Neuronal stem cell (in vitro differentiated cells): Measurements from ENCODE around the gene COX4I1.

Experiments
- DNase-seq: peaks from one replicate; pipeline ENCODE4 v3.0.0-alpha.2; 2013; ENCODE audit warnings: low spot score
- H2AFZ ChIP-seq: one replicate; pipeline ENCODE4 v1.6.1; 2013; ENCODE audit warnings: mild to moderate bottlenecking, low read length, inconsistent platforms
- H2AK5ac ChIP-seq: 2 replicates; pipeline ENCODE4 v1.6.1; 2013; ENCODE audit warnings: low read depth, mild to moderate bottlenecking, inconsistent platforms, low read length, moderate library complexity, mixed read lengths
- H2BK120ac ChIP-seq: 2 replicates; pipeline ENCODE4 v1.6.1; 2013; ENCODE audit warnings: low read depth, mild to moderate bottlenecking, inconsistent platforms, low read length, moderate library complexity, mixed read lengths
- H2BK12ac ChIP-seq: one replicate; pipeline ENCODE4 v1.6.1; 2013; ENCODE audit warnings: low read length, inconsistent platforms
- H2BK15ac ChIP-seq: 2 replicates; pipeline ENCODE4 v1.6.1; 2013; ENCODE audit warnings: mild to moderate bottlenecking, low read length, inconsistent platforms, mixed read lengths
- H2BK5ac ChIP-seq: one replicate; pipeline ENCODE4 v1.6.1; 2013; ENCODE audit warnings: inconsistent platforms, mild to moderate bottlenecking, low read length, moderate library complexity
- H3K14ac ChIP-seq: one replicate; pipeline ENCODE4 v1.6.1; 2013; ENCODE audit warnings: low read length, inconsistent platforms
- H3K18ac ChIP-seq: 2 replicates; pipeline ENCODE4 v1.6.1; 2013; ENCODE audit warnings: low read length, inconsistent platforms
- H3K23ac ChIP-seq: 2 replicates; pipeline ENCODE4 v1.6.1; 2013; ENCODE audit warnings: low read depth, mild to moderate bottlenecking, mixed read lengths, low read length, inconsistent platforms; ENCODE audit not compliant: poor library complexity
- H3K27ac ChIP-seq: replicated peaks from 3 replicates; pipeline ENCODE4 v1.5.1; 2013; ENCODE audit warnings: low read length, inconsistent platforms
- H3K27me3 ChIP-seq, 3 experiments: 2 replicates each; pipeline ENCODE4 v1.6.1; 2013; ENCODE audit warnings: low read length in 3 of 3, mild to moderate bottlenecking in 2 of 3, inconsistent platforms in 1 of 3, low read depth in 1 of 3, mixed read lengths in 1 of 3, moderate library complexity in 1 of 3; ENCODE audit not compliant: control insufficient read depth in 3 of 3, insufficient read depth in 3 of 3
- H3K36me3 ChIP-seq, 2 donors: replicated peaks in 1 of 2; 2 replicates each; pipeline ENCODE4 v1.6.1; 2013; ENCODE audit warnings: low read length in 2 of 2; ENCODE audit not compliant: control insufficient read depth in 2 of 2, insufficient read depth in 2 of 2
- H3K4ac ChIP-seq: 2 replicates; pipeline ENCODE4 v1.6.1; 2013; ENCODE audit warnings: inconsistent platforms, mild to moderate bottlenecking, low read length, moderate library complexity
- H3K4me1 ChIP-seq, 2 donors: 1 replicate in 1 of 2; 2 replicates in 1 of 2; pipeline ENCODE4 v1.6.1; 2013; ENCODE audit warnings: low read length in 2 of 2, low read depth in 1 of 2; ENCODE audit not compliant: control insufficient read depth in 2 of 2, insufficient read depth in 1 of 2
- H3K4me2 ChIP-seq: one replicate; pipeline ENCODE4 v1.6.1; 2013; ENCODE audit warnings: mild to moderate bottlenecking, low read length, inconsistent platforms; ENCODE audit not compliant: insufficient read depth, poor library complexity, severe bottlenecking
- H3K4me3 ChIP-seq, 2 donors: 2 replicates each; pipeline ENCODE4 v1.5.1; 2013; ENCODE audit warnings: low read length in 2 of 2, mild to moderate bottlenecking in 2 of 2, inconsistent platforms in 1 of 2, moderate library complexity in 1 of 2
- H3K79me1 ChIP-seq: one replicate; pipeline ENCODE4 v1.6.1; 2013; ENCODE audit warnings: low read depth, mild to moderate bottlenecking, inconsistent platforms, low read length, moderate library complexity
- H3K9ac ChIP-seq: one replicate; pipeline ENCODE4 v1.6.1; 2013; ENCODE audit warnings: mild to moderate bottlenecking, low read depth, low read length, inconsistent platforms; ENCODE audit not compliant: poor library complexity
- H3K9me3 ChIP-seq, 2 donors: replicated peaks in 1 of 2; 2 replicates each; pipeline versions ENCODE3 to v1.6.1; 2013; ENCODE audit warnings: low read length in 2 of 2, mild to moderate bottlenecking in 2 of 2, inconsistent platforms in 1 of 2, low read depth in 1 of 2, mixed read lengths in 1 of 2, moderate library complexity in 1 of 2; ENCODE audit not compliant: control insufficient read depth in 2 of 2, insufficient read depth in 1 of 2
- H4K8ac ChIP-seq: one replicate; pipeline ENCODE4 v1.6.1; 2013; ENCODE audit warnings: low read depth, mild to moderate bottlenecking, inconsistent platforms, low read length, moderate library complexity
- H4K91ac ChIP-seq: one replicate; pipeline ENCODE4 v1.6.1; 2013; ENCODE audit warnings: low read length, low read depth, mild to moderate bottlenecking, inconsistent platforms; ENCODE audit not compliant: poor library complexity
- WGBS, 2 donors: extraction: QIAGEN DNeasy Blood & Tissue Kit; methylation state at CpG; one replicate each; pipeline ENCODE4 v1.1.7; 2013; ENCODE audit warnings: missing lambda C conversion rate in 2 of 2, mixed read lengths in 1 of 2; ENCODE audit not compliant: insufficient read length in 2 of 2, insufficient replicate concordance in 1 of 2; ENCODE audit errors: extremely low coverage in 2 of 2; 5-methylcytosine and 5-hydroxymethylcytosine counted together

Gene COX4I1

DNA sequence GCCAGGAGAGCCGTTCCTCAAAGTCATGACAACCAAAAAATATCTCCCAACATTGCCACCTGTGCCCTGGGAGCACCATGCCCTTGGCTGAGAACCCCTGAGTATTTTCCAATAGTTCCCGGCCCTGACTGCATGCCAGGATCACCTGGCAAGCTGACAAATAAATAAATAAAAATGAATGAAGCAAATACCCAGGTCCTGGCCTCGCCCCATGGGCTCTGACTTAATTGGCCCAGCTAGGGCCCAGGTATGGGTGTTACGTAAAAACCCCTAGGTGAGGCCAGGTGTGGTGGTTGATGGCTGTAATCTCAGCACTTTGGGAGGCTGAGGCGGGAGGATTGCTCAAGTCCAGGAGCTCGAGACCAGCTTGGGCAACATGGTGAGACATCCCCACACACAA, 45.9 kb upstream of the COX4I1 start:
- H3K23ac ChIP-seq = no peak overlapping the region
- H3K4me2 ChIP-seq = no peak overlapping the region
- no peak overlapping the region for H2BK120ac ChIP-seq
- no peak overlapping the region for H3K27ac ChIP-seq
- H3K79me1 ChIP-seq = no peaks in the 10 kb centered on the region
- peak overlapping the region in 1 of 2 donors; percentile 25 for H3K4me3 ChIP-seq
- no peak overlapping the region for H2BK5ac ChIP-seq
- H2BK12ac ChIP-seq = no peak overlapping the region
- no peak overlapping the region for H3K14ac ChIP-seq
- no peak overlapping the region for H3K18ac ChIP-seq
- H2BK15ac ChIP-seq = no peak overlapping the region
- H3K9me3 ChIP-seq = no peaks in the 10 kb centered on the region
- H2AK5ac ChIP-seq = peak overlapping the region; percentile 29
- H3K4ac ChIP-seq = no peak overlapping the region
- no peak overlapping the region for H2AFZ ChIP-seq
- peaks cover 8 to 51% (median 41%) of the 10 kb centered on the region in 3 experiments for H3K27me3 ChIP-seq
- H3K4me1 ChIP-seq = peaks cover 14 to 22% of the 10 kb centered on the region in 2 donors
- DNase-seq = no peak
- H4K8ac ChIP-seq = no peak overlapping the region
- no peak overlapping the region for H4K91ac ChIP-seq
- H3K36me3 ChIP-seq = no peaks in the 10 kb centered on the region
- H3K9ac ChIP-seq = no peak overlapping the region
- WGBS, 2 donors = no CpG with 5 or more reads among the region's 6 CpGs

DNA sequence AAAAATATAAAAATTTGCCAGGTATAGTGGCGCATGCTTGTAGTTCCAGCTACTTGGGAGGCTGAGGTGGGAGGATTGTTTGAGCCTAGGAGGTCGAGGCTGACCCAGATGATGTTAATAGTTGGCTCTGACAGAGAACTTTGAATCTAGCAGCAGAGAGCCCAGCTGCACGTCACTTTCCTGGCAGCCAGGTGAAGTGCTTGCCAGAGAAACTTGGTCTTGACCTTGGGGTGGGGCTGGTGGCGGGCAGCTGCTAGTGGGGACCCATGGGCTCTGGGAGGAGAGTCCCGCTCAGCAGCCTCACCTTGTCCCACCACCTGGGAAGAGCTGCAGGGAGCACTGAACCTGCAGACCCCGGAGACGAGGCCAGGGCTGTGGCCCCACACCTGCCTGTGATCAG, 45.5 kb upstream of the COX4I1 start:
- Histone ChIP-seq H3K23ac (no peak overlapping the region), H3K14ac (no peak overlapping the region), H3K79me1 (no peaks in the 10 kb centered on the region), H2BK5ac (no peak overlapping the region), H2BK12ac (no peak overlapping the region), H3K4me3 (no peak overlapping the region), H4K91ac (no peak overlapping the region), H3K27ac (no peak overlapping the region), H3K18ac (no peak overlapping the region), H4K8ac (no peak overlapping the region), H2BK120ac (no peak overlapping the region), H3K36me3 (no peaks in the 10 kb centered on the region), H3K4me2 (no peak overlapping the region), H3K9ac (no peak overlapping the region), H2BK15ac (no peak overlapping the region), H3K9me3 (no peaks in the 10 kb centered on the region), H3K27me3 (peaks cover 8 to 51% (median 41%) of the 10 kb centered on the region in 3 experiments), H2AFZ (no peak overlapping the region), H3K4ac (no peak overlapping the region), H2AK5ac (no peak overlapping the region), H3K4me1 (peaks cover 14 to 22% of the 10 kb centered on the region in 2 donors)
- no CpG with 5 or more reads among the region's 7 CpGs for WGBS, 2 donors
- no peak for DNase-seq

DNA sequence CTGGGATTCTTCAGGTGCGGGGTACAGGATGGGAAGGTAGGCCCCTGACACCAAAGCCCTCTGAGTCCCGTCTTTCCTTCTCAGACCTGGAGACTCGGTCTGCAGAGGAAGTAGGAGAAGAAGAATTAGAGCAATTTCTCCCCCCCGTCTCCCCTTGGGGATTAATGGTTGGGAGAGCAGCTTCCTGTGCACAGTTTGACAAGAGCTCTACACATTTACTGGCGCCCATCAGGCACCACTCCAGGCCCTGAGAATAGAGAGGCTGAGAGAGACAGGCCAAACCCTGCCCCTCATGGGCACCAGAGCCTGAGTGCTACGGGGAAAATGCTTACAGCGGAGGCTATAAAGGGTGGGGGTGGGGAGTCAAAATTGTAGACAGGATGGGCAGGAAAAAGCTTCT, 45.1 kb upstream of the COX4I1 start:
- Histone ChIP-seq H3K4me3 (no peak overlapping the region), H2BK120ac (no peak overlapping the region), H3K4me1 (peaks cover 14 to 22% of the 10 kb centered on the region in 2 donors), H3K4me2 (no peak overlapping the region), H4K91ac (no peak overlapping the region), H2BK12ac (no peak overlapping the region), H2BK5ac (no peak overlapping the region), H4K8ac (no peak overlapping the region), H3K9me3 (no peaks in the 10 kb centered on the region), H3K79me1 (no peaks in the 10 kb centered on the region), H3K27me3 (peaks cover 8 to 48% (median 40%) of the 10 kb centered on the region in 3 experiments), H3K14ac (no peak overlapping the region), H3K27ac (no peak overlapping the region), H3K4ac (no peak overlapping the region), H3K18ac (no peak overlapping the region), H2AK5ac (no peak overlapping the region), H3K9ac (no peak overlapping the region), H3K36me3 (no peaks in the 10 kb centered on the region), H2BK15ac (no peak overlapping the region), H2AFZ (no peak overlapping the region), H3K23ac (no peak overlapping the region)
- no peak for DNase-seq
- no CpG with 5 or more reads among the region's 7 CpGs for WGBS, 2 donors

DNA sequence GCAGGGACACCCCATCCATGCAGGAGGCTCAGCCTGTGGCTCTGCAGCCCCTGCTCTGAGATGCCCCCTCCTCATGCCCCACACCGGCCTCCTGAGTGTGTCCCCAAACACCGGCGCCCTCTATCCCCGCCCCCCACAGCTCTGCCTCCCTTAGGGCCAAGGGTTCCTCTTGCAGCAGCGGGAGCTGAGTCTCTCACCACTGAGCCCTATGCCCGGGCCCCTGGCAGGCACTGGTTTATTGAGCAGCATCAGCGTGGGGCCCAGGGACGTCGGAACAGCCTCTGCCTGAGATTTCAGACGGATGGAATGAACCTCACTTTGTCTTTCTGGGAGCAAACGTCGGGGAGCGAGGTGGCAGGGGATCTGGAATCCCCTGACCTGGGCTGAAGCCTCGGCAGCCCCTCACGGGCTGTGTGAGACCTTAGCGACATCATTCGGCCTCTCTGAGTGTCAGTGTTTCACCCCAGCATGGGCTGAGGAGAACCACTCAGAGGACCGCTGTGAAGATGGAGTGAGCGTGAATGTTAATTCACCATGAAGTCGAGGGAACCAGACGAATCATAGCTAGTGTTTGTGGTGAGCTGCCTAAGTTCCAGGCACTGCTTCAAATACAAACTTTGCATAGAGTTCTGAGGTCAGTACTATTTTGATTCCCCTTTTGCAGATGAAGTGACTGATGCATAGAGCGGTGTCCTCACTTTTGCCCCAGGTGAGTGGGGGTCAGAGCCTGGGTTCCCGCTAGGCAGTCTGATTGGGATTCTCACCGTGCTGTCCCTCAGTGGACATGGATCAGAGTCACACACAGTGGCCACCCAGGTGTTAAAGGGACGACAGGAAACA, 43.3 kb upstream of the COX4I1 start:
- Histone ChIP-seq H2BK12ac (no peak overlapping the region), H2BK120ac (no peak overlapping the region), H4K8ac (no peak overlapping the region), H3K23ac (no peak overlapping the region), H3K79me1 (no peaks in the 10 kb centered on the region), H3K9ac (no peak overlapping the region), H2BK15ac (no peak overlapping the region), H3K14ac (peak overlapping the region; percentile 58), H3K9me3 (no peaks in the 10 kb centered on the region), H3K4me3 (no peak overlapping the region), H2BK5ac (no peak overlapping the region), H3K27me3 (peaks cover 4 to 39% (median 24%) of the 10 kb centered on the region in 3 experiments), H4K91ac (no peak overlapping the region), H2AK5ac (no peak overlapping the region), H3K27ac (no peak overlapping the region), H3K36me3 (no peaks in the 10 kb centered on the region), H3K4me2 (no peak overlapping the region), H3K4me1 (peaks cover 10 to 16% of the 10 kb centered on the region in 2 donors), H3K4ac (no peak overlapping the region), H2AFZ (peak overlapping the region; percentile 62), H3K18ac (peak overlapping the region; percentile 64)
- no CpG with 5 or more reads among the region's 25 CpGs for WGBS, 2 donors
- DNase-seq = no peak
